Measurements from ENCODE around the gene ABCA13.

ABCA13 gene

GRCh38 chr7:48261696-48262095, 90.4 kb downstream of the ABCA13 start:
- Histone ChIP-seq H3K4me3 (replicated peaks; ENCODE audit: insufficient read depth, low read length) (no peak overlapping the region), H3K27ac (replicated peaks) (no peak overlapping the region), H3K27me3 (ENCODE audit: insufficient read depth, poor library complexity, severe bottlenecking) (no peaks in the 10 kb centered on the region)
- TF ChIP-seq POLR2AphosphoS5 (IDR thresholded peaks at IDR 0.05; ENCODE audit: low read depth) (no peak), GABPA (IDR thresholded peaks at IDR 0.05; ENCODE audit: low read depth) (no peak), SPI1 (IDR thresholded peaks at IDR 0.05; ENCODE audit: borderline replicate concordance, low read depth) (no peak)
- TF ChIP-seq, protein P1, sequence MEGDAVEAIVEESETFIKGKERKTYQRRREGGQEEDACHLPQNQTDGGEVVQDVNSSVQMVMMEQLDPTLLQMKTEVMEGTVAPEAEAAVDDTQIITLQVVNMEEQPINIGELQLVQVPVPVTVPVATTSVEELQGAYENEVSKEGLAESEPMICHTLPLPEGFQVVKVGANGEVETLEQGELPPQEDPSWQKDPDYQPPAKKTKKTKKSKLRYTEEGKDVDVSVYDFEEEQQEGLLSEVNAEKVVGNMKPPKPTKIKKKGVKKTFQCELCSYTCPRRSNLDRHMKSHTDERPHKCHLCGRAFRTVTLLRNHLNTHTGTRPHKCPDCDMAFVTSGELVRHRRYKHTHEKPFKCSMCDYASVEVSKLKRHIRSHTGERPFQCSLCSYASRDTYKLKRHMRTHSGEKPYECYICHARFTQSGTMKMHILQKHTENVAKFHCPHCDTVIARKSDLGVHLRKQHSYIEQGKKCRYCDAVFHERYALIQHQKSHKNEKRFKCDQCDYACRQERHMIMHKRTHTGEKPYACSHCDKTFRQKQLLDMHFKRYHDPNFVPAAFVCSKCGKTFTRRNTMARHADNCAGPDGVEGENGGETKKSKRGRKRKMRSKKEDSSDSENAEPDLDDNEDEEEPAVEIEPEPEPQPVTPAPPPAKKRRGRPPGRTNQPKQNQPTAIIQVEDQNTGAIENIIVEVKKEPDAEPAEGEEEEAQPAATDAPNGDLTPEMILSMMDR (IDR thresholded peaks at IDR 0.05; ENCODE audit: insufficient read depth, low read length), result no peak
- TF ChIP-seq, protein P2, sequence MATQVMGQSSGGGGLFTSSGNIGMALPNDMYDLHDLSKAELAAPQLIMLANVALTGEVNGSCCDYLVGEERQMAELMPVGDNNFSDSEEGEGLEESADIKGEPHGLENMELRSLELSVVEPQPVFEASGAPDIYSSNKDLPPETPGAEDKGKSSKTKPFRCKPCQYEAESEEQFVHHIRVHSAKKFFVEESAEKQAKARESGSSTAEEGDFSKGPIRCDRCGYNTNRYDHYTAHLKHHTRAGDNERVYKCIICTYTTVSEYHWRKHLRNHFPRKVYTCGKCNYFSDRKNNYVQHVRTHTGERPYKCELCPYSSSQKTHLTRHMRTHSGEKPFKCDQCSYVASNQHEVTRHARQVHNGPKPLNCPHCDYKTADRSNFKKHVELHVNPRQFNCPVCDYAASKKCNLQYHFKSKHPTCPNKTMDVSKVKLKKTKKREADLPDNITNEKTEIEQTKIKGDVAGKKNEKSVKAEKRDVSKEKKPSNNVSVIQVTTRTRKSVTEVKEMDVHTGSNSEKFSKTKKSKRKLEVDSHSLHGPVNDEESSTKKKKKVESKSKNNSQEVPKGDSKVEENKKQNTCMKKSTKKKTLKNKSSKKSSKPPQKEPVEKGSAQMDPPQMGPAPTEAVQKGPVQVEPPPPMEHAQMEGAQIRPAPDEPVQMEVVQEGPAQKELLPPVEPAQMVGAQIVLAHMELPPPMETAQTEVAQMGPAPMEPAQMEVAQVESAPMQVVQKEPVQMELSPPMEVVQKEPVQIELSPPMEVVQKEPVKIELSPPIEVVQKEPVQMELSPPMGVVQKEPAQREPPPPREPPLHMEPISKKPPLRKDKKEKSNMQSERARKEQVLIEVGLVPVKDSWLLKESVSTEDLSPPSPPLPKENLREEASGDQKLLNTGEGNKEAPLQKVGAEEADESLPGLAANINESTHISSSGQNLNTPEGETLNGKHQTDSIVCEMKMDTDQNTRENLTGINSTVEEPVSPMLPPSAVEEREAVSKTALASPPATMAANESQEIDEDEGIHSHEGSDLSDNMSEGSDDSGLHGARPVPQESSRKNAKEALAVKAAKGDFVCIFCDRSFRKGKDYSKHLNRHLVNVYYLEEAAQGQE (IDR thresholded peaks at IDR 0.05; ENCODE audit: insufficient replicate concordance, low read depth), result no peak
- DNase-seq (ENCODE audit: low read depth in 1 of 2, low spot score in 1 of 2), result no peak

- Histone ChIP-seq H3K27me3 (ENCODE audit: insufficient read depth, poor library complexity, severe bottlenecking) (no peaks in the 10 kb centered on the region), H3K4me3 (replicated peaks; ENCODE audit: insufficient read depth, low read length) (no peak overlapping the region), H3K27ac (replicated peaks) (no peak overlapping the region)
- TF ChIP-seq, protein P1 (IDR thresholded peaks at IDR 0.05; ENCODE audit: insufficient read depth, low read length), result no peak
- TF ChIP-seq GABPA (IDR thresholded peaks at IDR 0.05; ENCODE audit: low read depth) (no peak), POLR2AphosphoS5 (IDR thresholded peaks at IDR 0.05; ENCODE audit: low read depth) (no peak), SPI1 (IDR thresholded peaks at IDR 0.05; ENCODE audit: borderline replicate concordance, low read depth) (no peak)
- TF ChIP-seq, protein P2 (IDR thresholded peaks at IDR 0.05; ENCODE audit: insufficient replicate concordance, low read depth), result no peak
- DNase-seq (ENCODE audit: low read depth in 1 of 2, low spot score in 1 of 2), result no peak
Observed at GRCh38 chr7:48262606-48263310, 91.5 kb downstream of the ABCA13 start.

GRCh38 chr7:48263311-48263650, 92.0 kb downstream of the ABCA13 start:
- H3K27ac ChIP-seq (replicated peaks), result no peak overlapping the region
- DNase-seq (ENCODE audit: low read depth in 1 of 2, low spot score in 1 of 2), result no peak
- no peak overlapping the region for H3K4me3 ChIP-seq (replicated peaks; ENCODE audit: insufficient read depth, low read length)
- TF ChIP-seq SPI1 (IDR thresholded peaks at IDR 0.05; ENCODE audit: borderline replicate concordance, low read depth) (no peak), GABPA (IDR thresholded peaks at IDR 0.05; ENCODE audit: low read depth) (no peak), POLR2AphosphoS5 (IDR thresholded peaks at IDR 0.05; ENCODE audit: low read depth) (no peak)
- TF ChIP-seq, protein P2 (IDR thresholded peaks at IDR 0.05; ENCODE audit: insufficient replicate concordance, low read depth), result no peak
- TF ChIP-seq, protein P1 (IDR thresholded peaks at IDR 0.05; ENCODE audit: insufficient read depth, low read length), result no peak
- no peaks in the 10 kb centered on the region for H3K27me3 ChIP-seq (ENCODE audit: insufficient read depth, poor library complexity, severe bottlenecking)
